GM10266 (cell line): Measurements from ENCODE around the gene ZC3H15.

ENCODE experiments used
- DNase-seq: peaks from one replicate; pipeline ENCODE4 v3.0.0; 2012; ENCODE audit errors: extremely low spot score
- CTCF ChIP-seq: IDR thresholded peaks from 2 replicates; pipeline ENCODE4 v1.5.1; 2012; ENCODE audit warnings: mild to moderate bottlenecking, low read depth; ENCODE audit not compliant: control insufficient read depth, insufficient read depth; ENCODE audit errors: missing control alignments

Gene ZC3H15

GRCh38 chr2:186558512-186559276 is 72.6 kb downstream of the ZC3H15 start:
- TF ChIP-seq CTCF: no peak
- DNase-seq: no peak
